CD14-positive monocyte (primary cell): Measurements from ENCODE around the gene DLEU7. TPM values are rescaled to one million over a fixed set of nuclear protein-coding genes. Genes with fewer than 3 reads are reported as not detected.

Source experiments
- DNase-seq, 3 donors: peaks; one replicate each; pipeline ENCODE4 v3.0.0-alpha.2; 2011 to 2022
- H2AFZ ChIP-seq: 2 replicates; pipeline ENCODE4 v1.6.0; 2012; ENCODE audit warnings: mild to moderate bottlenecking, low read depth, low read length, inconsistent platforms; ENCODE audit not compliant: insufficient read depth, poor library complexity, severe bottlenecking
- H3K27ac ChIP-seq, 2 donors: 1 replicate in 1 of 2; 2 replicates in 1 of 2; pipeline ENCODE4 v1.5.1; 2012 to 2013; ENCODE audit warnings: low read length in 2 of 2, control low read depth in 1 of 2, inconsistent platforms in 1 of 2, low read depth in 1 of 2, mild to moderate bottlenecking in 1 of 2
- H3K27me3 ChIP-seq, 2 donors: one replicate each; pipeline versions ENCODE4 v1.6.0 to v1.6.1; 2011 to 2013; ENCODE audit warnings: low read length in 2 of 2; ENCODE audit not compliant: control insufficient read depth in 2 of 2, insufficient read depth in 2 of 2
- H3K36me3 ChIP-seq, 2 donors: replicated peaks in 1 of 2; 1 replicate in 1 of 2; 2 replicates in 1 of 2; pipeline versions ENCODE4 v1.5.1 to v1.6.1; 2012 to 2013; ENCODE audit warnings: low read length in 2 of 2, control low read depth in 1 of 2, inconsistent platforms in 1 of 2, mild to moderate bottlenecking in 1 of 2; ENCODE audit not compliant: insufficient read depth in 2 of 2, control insufficient read depth in 1 of 2
- H3K4me1 ChIP-seq, 2 donors: 1 replicate in 1 of 2; 2 replicates in 1 of 2; pipeline versions ENCODE4 v1.5.1 to v1.6.1; 2012 to 2013; ENCODE audit warnings: low read length in 2 of 2, control low read depth in 1 of 2, inconsistent platforms in 1 of 2, mild to moderate bottlenecking in 1 of 2, moderate library complexity in 1 of 2; ENCODE audit not compliant: insufficient read depth in 2 of 2, control insufficient read depth in 1 of 2
- H3K4me2 ChIP-seq: replicated peaks from 2 replicates; pipeline ENCODE3; 2012; ENCODE audit warnings: low read length, moderate library complexity, mild to moderate bottlenecking; ENCODE audit not compliant: poor library complexity, severe bottlenecking; ENCODE audit errors: extremely low read depth
- H3K4me3 ChIP-seq, 3 experiments: fragments of 200-600 bp in 1 of 3; sonication (generic) in 1 of 3; replicated peaks in 1 of 3; 1 replicate in 2 of 3; 2 replicates in 1 of 3; pipeline ENCODE4 v1.5.1; 2011 to 2013; ENCODE audit warnings: low read length in 3 of 3, mild to moderate bottlenecking in 3 of 3, control low read depth in 2 of 3, low read depth in 2 of 3, inconsistent platforms in 1 of 3, moderate library complexity in 1 of 3
- H3K79me2 ChIP-seq: 2 replicates; pipeline ENCODE4 v1.6.0; 2012; ENCODE audit warnings: mild to moderate bottlenecking, control low read depth, inconsistent platforms, low read length, moderate library complexity; ENCODE audit not compliant: insufficient read depth
- H3K9ac ChIP-seq: 2 replicates; pipeline ENCODE4 v1.6.0; 2017; ENCODE audit warnings: low read length, mild to moderate bottlenecking; ENCODE audit not compliant: insufficient read depth, poor library complexity, severe bottlenecking
- H3K9me3 ChIP-seq, 2 donors: replicated peaks in 1 of 2; 1 replicate in 1 of 2; 2 replicates in 1 of 2; pipeline versions ENCODE4 v1.5.1 to v1.6.1; 2012 to 2013; ENCODE audit warnings: low read length in 2 of 2, control low read depth in 1 of 2; ENCODE audit not compliant: control insufficient read depth in 1 of 2, insufficient read depth in 1 of 2
- H4K20me1 ChIP-seq: 2 replicates; pipeline ENCODE4 v1.6.0; 2012; ENCODE audit warnings: mild to moderate bottlenecking, low read length, control low read depth, moderate library complexity; ENCODE audit not compliant: insufficient read depth
- H3K27ac Mint-ChIP-seq, 7 donors: one replicate each; pipeline ENCODE4 v1.8.0; 2020; ENCODE audit warnings: mild to moderate bottlenecking in 7 of 7, mixed read lengths in 7 of 7, moderate library complexity in 6 of 7, inconsistent platforms in 2 of 7
- H3K27me3 Mint-ChIP-seq, 3 donors: one replicate each; pipeline ENCODE4 v1.8.0; 2021 to 2022; ENCODE audit warnings: low read depth in 3 of 3, mild to moderate bottlenecking in 3 of 3, mixed read lengths in 3 of 3, moderate library complexity in 3 of 3, inconsistent platforms in 1 of 3
- H3K36me3 Mint-ChIP-seq, 2 donors: one replicate each; pipeline ENCODE4 v1.8.0; 2020; ENCODE audit warnings: mixed read lengths in 2 of 2, inconsistent platforms in 1 of 2, mild to moderate bottlenecking in 1 of 2
- H3K4me1 Mint-ChIP-seq: one replicate; pipeline ENCODE4 v1.8.0; 2020; ENCODE audit warnings: mild to moderate bottlenecking, mixed read lengths
- H3K4me3 Mint-ChIP-seq, 2 donors: one replicate each; pipeline ENCODE4 v1.8.0; 2020; ENCODE audit warnings: mild to moderate bottlenecking in 2 of 2, mixed read lengths in 2 of 2, moderate library complexity in 1 of 2
- H3K9me3 Mint-ChIP-seq, 7 donors: one replicate each; pipeline ENCODE4 v1.8.0; 2020 to 2022; ENCODE audit warnings: mixed read lengths in 7 of 7, mild to moderate bottlenecking in 6 of 7, moderate library complexity in 6 of 7, inconsistent platforms in 2 of 7
- WGBS: methylation state at CpG from one replicate; pipeline ENCODE4 v1.1.5; 2013; ENCODE audit warnings: missing lambda C conversion rate; ENCODE audit not compliant: insufficient coverage; 5-methylcytosine and 5-hydroxymethylcytosine counted together
- intact Hi-C, 2 donors: fragments of 100-400 bp; cut with micrococcal nuclease; formaldehyde crosslinking; loops; one replicate each; pipeline versions ENCODE4 v1.15.0 to v1.15.1; 2023
- polyA plus RNA-seq, 3 donors: library from polyadenylated mRNA; depleted of rRNA in 1 of 3; unstranded in 2 of 3; stranded (reverse) in 1 of 3; fragments of 300-500 nt in 2 of 3; fragments of >200 nt in 1 of 3; fragmentation: Illumina TruSeq in 2 of 3; gene quantifications; 1 replicate in 2 of 3; 2 replicates in 1 of 3; pipeline ENCODE4 v1.2.3, GENCODE V29; 2012 to 2021
- TF ChIP-seq, protein P1 (sequence below): fragments of 200-600 bp; IDR thresholded peaks from one replicate; pipeline ENCODE4 v1.8.0; 2022; ENCODE audit warnings: antibody characterized with exemption, mild to moderate bottlenecking

The DLEU7 gene
- polyA plus RNA-seq, 3 donors, result 1.4 to 16.1 (median 13.0) TPM

- H3K27ac Mint-ChIP-seq, result no peak overlapping the region
- H3K4me3 ChIP-seq, result no peak overlapping the region
- H3K36me3 Mint-ChIP-seq, result peaks cover 0 to 5% of the 10 kb centered on the region in 2 donors
- no peak overlapping the region for H3K4me2 ChIP-seq
- H2AFZ ChIP-seq, result no peak overlapping the region
- TF ChIP-seq, protein P1, sequence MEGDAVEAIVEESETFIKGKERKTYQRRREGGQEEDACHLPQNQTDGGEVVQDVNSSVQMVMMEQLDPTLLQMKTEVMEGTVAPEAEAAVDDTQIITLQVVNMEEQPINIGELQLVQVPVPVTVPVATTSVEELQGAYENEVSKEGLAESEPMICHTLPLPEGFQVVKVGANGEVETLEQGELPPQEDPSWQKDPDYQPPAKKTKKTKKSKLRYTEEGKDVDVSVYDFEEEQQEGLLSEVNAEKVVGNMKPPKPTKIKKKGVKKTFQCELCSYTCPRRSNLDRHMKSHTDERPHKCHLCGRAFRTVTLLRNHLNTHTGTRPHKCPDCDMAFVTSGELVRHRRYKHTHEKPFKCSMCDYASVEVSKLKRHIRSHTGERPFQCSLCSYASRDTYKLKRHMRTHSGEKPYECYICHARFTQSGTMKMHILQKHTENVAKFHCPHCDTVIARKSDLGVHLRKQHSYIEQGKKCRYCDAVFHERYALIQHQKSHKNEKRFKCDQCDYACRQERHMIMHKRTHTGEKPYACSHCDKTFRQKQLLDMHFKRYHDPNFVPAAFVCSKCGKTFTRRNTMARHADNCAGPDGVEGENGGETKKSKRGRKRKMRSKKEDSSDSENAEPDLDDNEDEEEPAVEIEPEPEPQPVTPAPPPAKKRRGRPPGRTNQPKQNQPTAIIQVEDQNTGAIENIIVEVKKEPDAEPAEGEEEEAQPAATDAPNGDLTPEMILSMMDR, result no peak
- no peaks in the 10 kb centered on the region for H3K9me3 ChIP-seq
- H3K27ac ChIP-seq, result no peak overlapping the region
- 80% methylated on average over 1 of the region's 14 CpGs for WGBS
- intact Hi-C loops, result no loop called here
- H3K79me2 ChIP-seq, result no peaks in the 10 kb centered on the region
- DNase-seq, result peak in 1 of 3 donors; percentile 40
- no peaks in the 10 kb centered on the region for H4K20me1 ChIP-seq
- no peak overlapping the region for H3K4me3 Mint-ChIP-seq
- H3K9ac ChIP-seq, result no peak overlapping the region
- H3K4me1 Mint-ChIP-seq, result peaks cover 12% of the 10 kb centered on the region
- peaks cover 0 to 3% (median 0%) of the 10 kb centered on the region in 7 donors for H3K9me3 Mint-ChIP-seq
- H3K4me1 ChIP-seq, result peaks cover 0 to 6% of the 10 kb centered on the region in 2 donors
- peaks cover 0 to 6% (median 6%) of the 10 kb centered on the region in 3 donors for H3K27me3 Mint-ChIP-seq
- H3K36me3 ChIP-seq, result no peaks in the 10 kb centered on the region
- no peaks in the 10 kb centered on the region for H3K27me3 ChIP-seq
Observed at GRCh38 chr13:50788551-50789210, 54.8 kb downstream of the DLEU7 start.

DNA sequence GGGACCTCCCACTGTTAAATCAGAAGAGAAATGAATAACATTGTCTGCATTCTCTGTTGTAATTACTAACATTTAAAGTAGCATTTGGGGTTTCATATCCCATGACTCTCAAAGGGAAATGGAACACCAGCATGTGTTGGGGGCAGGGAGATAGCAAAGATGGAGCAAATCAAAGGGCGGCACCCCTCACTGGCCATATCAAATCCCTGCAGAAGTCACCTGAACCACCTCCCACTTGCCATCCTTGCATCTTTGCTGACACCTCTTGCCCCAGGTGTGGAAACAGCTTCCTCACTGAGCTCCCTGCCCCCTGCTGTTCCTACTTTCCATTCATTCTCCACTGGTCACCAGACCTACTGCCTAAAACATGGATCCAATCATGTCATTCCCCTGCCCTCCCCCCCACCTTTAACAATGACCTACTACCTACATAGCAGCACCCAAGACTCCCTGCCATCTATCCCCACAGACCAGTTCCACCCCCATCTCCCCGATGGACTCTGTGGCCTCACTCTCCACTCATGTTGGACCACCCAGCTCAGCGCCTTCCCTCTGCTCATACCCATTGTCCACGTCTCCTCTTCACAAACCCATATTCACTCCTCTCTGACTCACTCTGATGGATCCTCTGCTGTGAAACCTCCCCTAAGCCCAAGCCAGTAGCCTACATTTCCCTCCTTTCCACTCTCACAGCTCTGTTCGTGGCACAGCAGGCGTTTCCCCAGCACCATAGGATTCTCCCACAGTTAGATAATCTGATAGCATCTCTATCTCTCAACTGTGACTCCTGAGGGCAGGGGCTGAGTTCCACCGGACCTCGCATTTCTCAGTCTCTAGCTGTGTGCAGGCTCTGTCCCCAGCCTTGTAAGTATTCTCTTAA, 55.9 kb downstream of the DLEU7 start:
- peak overlapping the region in 1 of 7 donors; percentile 17 for H3K27ac Mint-ChIP-seq
- Histone ChIP-seq H3K9ac (no peak overlapping the region), H3K36me3 (no peaks in the 10 kb centered on the region), H3K4me3 (no peak overlapping the region), H2AFZ (no peak overlapping the region), H3K79me2 (no peaks in the 10 kb centered on the region), H3K4me1 (peaks cover 5 to 17% of the 10 kb centered on the region in 2 donors), H4K20me1 (no peaks in the 10 kb centered on the region), H3K27me3 (no peaks in the 10 kb centered on the region), H3K9me3 (no peaks in the 10 kb centered on the region), H3K4me2 (no peak overlapping the region), H3K27ac (no peak overlapping the region)
- peaks cover 0 to 6% (median 5%) of the 10 kb centered on the region in 3 donors for H3K27me3 Mint-ChIP-seq
- H3K36me3 Mint-ChIP-seq, result no peaks in the 10 kb centered on the region
- H3K9me3 Mint-ChIP-seq, result peaks cover 0 to 2% (median 0%) of the 10 kb centered on the region in 7 donors
- TF ChIP-seq, protein P1, result no peak
- intact Hi-C loops, result no loop called here
- WGBS, result 99% methylated on average over 8 of the region's 8 CpGs
- no peak for DNase-seq
- no peak overlapping the region for H3K4me3 Mint-ChIP-seq
- H3K4me1 Mint-ChIP-seq, result peaks cover 23% of the 10 kb centered on the region
